H54 (cell line): ENCODE measurements around the gene BICC1.
A peak's percentile ranks its signal among the peaks of the same experiment; 100 is the strongest.

Experiments
- DNase-seq: peaks from one replicate; pipeline ENCODE4 v3.0.0; 2011; ENCODE audit warnings: low spot score, mixed read lengths; ENCODE audit not compliant: insufficient read length
- FAIRE-seq: peaks from 3 replicates; lab custom pipeline; 2011; peaks lifted over from hg19 to GRCh38; lab: Jason Lieb, UNC
- POLR2A ChIP-seq: IDR thresholded peaks from 2 replicates; pipeline ENCODE4 v1.6.1; 2011; ENCODE audit warnings: low read depth, mild to moderate bottlenecking, low read length

The BICC1 gene

DNA sequence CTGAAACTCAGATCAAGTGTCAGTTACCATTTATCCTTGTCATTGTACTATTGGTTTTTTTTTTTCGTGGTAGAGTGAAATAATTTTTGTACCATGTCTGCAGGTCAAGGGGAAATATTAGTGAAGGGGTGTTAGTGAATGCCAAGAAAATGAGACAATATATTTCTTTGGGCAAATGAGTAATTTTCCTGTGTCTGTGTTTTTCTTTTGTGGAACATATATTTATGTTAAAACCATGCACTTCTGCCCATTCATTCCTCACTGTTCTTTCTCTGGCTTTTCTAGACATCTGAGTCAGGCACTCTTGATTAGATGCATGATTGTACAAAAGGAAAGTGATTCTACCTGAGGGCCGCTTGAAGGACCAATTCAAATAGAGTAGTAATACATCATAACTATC, 161.6 kb downstream of the BICC1 start:
- FAIRE-seq (peak; percentile 58), DNase-seq (no peak)
- TF ChIP-seq POLR2A = no peak

DNA sequence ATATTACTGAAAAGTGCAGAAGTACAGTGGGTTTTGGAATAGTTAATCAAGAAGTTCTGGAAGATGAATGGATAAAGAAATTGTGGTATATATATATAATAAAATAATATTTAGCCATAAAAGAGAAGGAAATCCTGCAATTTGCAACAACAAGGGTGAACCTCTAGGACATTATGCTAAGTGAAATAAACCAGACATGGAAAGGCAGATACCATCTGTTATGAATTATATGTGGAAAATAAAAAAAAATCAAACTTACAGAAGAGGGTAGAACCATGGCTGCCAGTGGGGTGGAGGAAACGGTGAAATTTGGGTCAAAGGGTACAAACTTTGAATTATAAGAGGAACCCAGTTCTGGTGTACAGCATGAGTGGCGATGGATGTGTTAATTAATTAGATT, 162.6 kb downstream of the BICC1 start:
- FAIRE-seq (no peak), DNase-seq (no peak)
- no peak for TF ChIP-seq POLR2A

DNA sequence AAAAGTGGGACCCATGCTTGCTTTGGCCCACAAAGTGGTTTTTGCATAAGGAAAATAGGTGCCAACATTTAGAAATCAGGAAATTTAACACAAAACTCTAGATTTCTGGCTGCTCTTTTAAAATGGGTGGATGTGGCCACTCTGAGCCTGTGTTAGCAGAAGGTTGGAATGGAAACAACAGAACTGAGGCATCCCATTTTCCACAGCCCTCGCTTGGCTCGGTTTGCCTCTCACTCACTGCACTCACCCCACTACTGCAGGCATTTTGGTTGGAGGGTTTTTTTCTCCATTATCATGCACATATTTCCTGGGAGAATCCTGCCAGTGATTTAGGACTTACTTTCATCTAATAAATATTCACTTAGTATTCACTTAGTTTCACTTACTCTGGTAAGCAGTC, 178.9 kb downstream of the BICC1 start:
- no peak for FAIRE-seq
- TF ChIP-seq POLR2A = no peak
- no peak for DNase-seq

DNA sequence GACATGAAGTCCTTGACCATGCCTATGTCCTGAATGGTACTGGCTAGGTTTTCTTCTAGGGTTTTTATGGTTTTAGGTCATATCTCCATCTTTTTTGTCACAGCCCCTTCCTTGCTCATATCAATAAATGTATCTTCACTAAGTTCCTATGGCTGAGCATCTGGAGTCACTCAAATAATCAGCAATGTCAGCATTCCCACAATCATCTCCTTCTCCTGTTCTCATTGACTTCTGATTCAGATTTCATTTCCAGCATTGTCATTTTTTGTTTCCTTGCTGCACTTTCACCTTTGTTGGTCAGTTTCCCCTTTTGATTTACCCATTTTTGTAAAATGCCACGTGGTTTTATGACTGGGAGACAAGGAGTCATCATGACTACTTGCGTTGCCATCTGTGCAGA, 181.2 kb downstream of the BICC1 start:
- TF ChIP-seq POLR2A = no peak
- FAIRE-seq = no peak
- DNase-seq = no peak

DNA sequence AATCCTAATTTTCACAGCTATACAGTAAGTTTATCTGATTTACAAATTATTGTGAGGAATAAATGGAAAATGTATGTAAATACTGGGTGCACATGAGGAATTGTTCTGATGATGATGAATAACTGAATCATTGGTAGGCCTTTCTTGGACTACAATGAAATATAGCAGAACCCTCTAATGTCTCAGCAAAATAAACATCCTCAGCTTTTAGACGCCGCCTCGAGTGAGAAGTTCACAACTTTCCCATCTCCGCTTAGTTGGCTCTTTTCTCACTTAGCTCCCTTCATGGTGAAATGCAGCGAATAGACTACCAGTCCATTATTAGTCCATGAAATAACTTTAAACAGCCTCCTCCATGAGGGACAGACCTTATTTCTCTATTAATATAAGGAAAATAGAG, 182.3 kb downstream of the BICC1 start:
- peak; percentile 20 for FAIRE-seq
- DNase-seq = no peak
- no peak for TF ChIP-seq POLR2A

DNA sequence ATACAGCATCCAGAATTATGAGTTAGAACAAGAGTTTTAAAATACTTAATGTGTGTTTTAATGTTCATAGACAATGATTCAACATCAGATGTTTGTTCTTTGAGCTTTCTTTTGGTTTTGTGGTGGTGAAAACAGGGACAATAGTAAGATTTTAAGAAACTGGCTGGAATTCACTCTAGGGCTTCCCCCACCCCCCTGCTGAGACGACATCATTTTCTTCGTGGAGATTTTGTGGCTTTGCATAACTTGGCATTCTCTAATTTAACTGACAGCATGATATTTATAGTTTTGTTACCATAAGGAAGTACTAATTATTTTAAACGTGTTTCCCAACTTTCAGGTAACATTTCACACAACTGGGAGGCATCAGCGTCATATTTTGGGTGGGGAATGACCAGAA, 184.1 kb downstream of the BICC1 start:
- DNase-seq (no peak), FAIRE-seq (peak; percentile 55)
- TF ChIP-seq POLR2A = no peak

DNA sequence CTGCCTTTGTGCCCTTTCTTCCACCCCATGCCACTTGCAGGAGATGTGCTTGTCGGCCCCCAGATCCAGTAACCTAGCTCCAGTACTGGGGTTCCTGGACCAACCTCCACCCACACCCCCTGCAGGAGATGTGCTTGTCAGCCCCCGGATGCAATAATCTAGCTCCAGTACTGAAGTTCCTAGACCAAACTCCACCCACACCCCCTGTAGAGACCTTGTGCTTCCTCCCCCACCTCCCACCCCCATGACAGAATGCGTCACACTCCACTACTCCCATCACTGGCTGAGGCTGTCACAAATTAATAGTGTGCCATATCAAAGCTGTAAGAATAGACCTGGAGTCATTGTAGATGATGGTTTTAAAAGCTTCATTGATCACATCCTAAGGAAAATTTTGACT, 185.0 kb downstream of the BICC1 start:
- no peak for DNase-seq
- FAIRE-seq = no peak
- TF ChIP-seq POLR2A = no peak

DNA sequence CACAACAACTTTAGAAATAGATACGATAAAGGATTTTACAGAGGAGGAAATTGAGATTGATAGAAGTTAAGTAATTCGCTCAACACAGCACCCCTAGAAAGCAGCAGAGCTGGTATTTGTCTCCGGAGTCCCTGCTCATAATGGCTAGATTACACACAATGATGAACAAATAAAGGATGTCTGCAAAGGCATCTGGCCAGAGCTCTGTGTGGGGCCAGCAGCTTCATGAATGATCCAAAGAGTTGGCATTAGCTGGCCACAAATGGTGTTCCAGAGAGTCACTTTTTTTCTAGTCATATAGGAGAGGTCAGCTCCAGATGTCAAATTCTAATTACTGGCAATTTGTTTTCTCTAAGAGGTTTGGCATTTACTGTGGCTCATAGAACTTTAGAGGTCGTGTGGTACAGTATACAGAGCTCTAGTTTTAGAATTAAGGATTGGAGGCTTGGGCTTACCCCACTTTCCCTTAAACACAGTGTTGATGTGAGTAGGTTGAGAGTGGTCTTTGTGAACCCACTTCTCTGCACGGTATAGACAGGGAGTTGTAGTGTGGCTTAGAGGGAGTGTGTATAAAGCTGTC, 186.2 kb downstream of the BICC1 start:
- no peak for DNase-seq
- TF ChIP-seq POLR2A = no peak
- peak; percentile 50 for FAIRE-seq

DNA sequence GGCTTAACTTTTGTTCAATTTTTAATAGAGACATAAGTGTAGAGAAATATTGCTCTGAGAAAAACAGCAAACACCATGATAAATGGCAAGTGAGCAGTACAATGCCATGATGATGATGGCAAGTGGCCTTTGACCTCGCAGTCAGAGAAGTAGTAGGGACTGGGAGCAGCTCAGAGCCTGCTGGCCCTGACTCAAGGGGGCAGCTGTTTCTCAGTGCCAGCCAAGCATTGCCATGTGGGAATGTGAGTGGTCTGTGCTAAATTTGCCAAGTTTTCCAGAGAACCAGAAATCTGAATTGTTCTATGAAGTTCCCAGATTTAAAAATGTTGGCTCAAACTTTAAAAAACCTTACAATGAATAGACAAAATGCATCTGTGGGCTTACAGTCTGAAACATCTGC, 187.9 kb downstream of the BICC1 start:
- FAIRE-seq = peak; percentile 52
- TF ChIP-seq POLR2A = no peak
- DNase-seq = no peak

DNA sequence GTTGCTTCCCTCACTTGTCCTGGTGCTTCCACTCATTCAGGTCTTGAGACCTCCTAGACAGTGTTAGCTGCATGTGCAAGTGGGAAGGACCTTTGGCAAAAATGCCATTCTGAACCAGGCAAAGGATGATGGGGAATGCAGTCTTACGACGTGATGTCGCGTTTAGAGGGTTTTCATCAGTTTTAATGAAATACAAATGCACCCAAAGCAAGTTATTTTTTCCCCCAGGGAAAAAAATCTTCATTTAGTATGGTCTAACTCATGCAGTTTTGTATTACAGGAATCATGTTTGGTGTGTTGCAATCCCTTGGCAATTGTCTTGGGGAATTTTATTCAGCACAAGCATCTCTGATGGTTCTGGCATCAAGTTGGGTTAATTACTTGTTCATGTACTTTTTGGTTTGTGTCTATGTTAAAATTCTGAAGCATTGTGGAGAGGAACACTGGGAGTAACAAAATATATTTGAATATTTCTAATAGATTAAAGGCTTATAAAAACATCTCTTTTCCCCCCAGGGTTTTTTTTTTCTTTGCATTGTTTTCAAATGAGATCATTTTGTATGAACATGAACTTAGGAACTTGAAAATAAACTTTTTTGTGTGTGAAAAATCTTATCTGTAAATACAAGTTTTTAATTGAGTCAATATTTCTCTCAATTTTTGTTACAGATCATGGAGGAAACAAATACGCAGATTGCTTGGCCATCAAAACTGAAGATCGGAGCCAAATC, 188.9 kb downstream of the BICC1 start:
- no peak for DNase-seq
- TF ChIP-seq POLR2A = no peak

DNA sequence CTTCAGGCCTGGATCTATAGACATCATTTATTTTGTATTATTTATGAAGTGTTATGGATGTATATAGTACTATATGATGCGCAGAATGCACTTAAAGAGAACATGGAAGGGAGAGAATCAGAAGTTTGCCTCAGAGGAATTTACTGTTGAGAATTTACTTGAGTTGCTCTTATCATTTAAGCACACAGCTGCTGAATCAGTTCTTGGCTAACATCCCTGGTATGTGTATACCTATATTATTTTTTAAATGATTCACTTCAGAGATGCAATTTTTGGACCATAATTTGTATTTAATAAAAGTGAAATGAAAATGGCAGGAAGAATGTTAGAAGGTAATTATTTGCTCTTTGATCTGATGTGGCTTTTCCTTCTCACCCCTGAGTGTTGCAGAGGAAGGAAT, 191.6 kb downstream of the BICC1 start:
- TF ChIP-seq POLR2A = no peak
- FAIRE-seq = no peak
- DNase-seq = no peak

More for the DNA sequence above, 188.9 kb downstream of the BICC1 start:
- FAIRE-seq = peak; percentile 83

DNA sequence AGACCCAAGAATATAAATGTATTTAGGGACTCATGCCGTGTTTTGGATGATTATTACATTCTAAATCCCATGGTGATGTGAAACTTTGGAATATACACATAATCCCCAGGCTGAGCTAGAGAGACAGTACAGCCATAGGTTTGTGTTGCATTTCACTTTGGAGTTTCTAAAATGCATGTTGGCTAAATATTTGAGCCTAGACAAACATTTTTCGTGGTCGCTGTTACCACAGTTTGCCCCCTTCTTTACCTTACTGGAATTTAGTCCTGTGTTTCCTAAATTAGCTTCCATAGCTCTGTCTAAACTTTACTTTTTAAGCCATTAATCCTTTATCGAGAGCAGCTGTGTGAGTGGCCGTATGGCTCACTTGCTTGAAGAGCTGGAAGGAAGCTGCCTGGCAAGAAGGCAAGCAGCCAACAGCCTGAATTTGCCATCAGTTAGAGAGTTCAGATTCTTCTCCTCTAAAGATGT, 192.0 kb downstream of the BICC1 start:
- peak; percentile 85 for FAIRE-seq
- no peak for TF ChIP-seq POLR2A

DNA sequence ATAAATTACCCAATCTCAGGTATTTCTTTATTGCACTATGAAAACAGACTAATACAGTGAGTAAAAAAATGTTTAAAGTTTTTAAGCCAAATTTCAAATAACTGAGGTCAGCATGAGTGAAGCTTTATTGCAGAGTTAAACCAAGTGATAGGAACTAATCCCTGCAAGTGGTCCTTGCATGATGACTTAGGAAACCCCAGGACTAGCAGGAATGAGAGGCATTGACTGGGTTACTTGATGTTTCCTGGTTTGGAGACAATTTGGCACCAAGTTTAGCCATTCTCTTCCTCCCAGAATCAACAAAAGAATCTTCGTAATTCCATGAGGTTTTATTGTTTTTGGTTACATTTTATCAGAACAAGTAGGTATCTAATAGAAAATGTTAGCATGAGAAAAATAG, 194.2 kb downstream of the BICC1 start:
- TF ChIP-seq POLR2A = no peak
- FAIRE-seq (peak; percentile 45), DNase-seq (no peak)

More for the DNA sequence above, 192.0 kb downstream of the BICC1 start:
- DNase-seq = no peak

DNA sequence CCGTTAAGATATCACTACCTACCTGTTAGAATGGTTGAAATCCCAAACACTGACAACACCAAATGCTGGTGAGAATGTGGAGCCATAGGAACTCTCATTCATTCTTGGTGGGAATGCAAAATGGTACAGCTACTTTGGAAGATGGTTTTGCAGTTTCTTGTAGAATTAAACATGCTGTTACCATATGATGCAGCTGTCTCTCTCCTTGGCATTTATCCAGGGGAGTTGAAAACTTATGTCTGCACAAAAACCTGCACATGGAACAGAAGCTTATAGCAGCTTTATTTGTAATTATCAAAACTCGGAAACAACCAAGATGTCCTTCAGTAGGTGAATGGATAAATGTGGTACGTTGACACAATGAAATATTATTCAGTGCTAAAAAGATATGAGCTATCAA, 199.5 kb downstream of the BICC1 start:
- no peak for DNase-seq
- TF ChIP-seq POLR2A = no peak
- no peak for FAIRE-seq

DNA sequence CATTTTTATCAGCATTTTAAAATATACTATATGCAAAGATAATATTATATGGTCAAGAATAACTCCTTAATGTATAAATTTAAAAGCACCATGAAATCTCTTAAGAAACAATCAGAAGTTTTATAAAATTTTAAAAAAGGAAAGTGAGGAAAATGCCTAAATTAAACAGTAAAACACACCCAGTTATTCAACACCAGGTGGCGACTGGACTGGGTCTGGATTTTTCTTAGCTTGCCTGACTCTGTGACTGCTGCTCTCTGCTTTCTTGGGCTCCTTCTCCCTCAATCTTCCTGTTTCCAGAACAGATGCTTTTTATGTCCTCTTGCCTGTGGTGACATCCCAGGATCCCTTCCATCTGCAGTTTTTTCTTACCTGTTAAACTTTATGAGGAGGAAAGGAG, 200.3 kb downstream of the BICC1 start:
- TF ChIP-seq POLR2A = no peak
- peak; percentile 23 for FAIRE-seq
- DNase-seq = no peak
